NCI-H345 treated with DMSO at 0.1 percent for 48 hours (cell line): Measurements from ENCODE around the gene GARIN5B.

Experiments used
- DNase-seq: peaks from one replicate; lab custom pipeline; 2025; ENCODE audit not compliant: unreplicated experiment; lab: John Stamatoyannopoulos, UW

Gene GARIN5B

GRCh38 chr19:55389386-55390317 is 26.6 kb upstream of the GARIN5B start:
- DNase-seq, result no peak

- DNase-seq, result no peak
Observed at GRCh38 chr19:55387736-55388497, 24.9 kb upstream of the GARIN5B start.

- no peak for DNase-seq
Observed at GRCh38 chr19:55386493-55386971, 23.5 kb upstream of the GARIN5B start.

GRCh38 chr19:55385724-55386492 is 22.8 kb upstream of the GARIN5B start, which contains the start of gene RPL28:
TSS of gene RPL28 (plus strand) at chr19:55385932. CDS start at chr19:55386358, 426 bp downstream.
- DNase-seq, result peak; percentile 90

- DNase-seq, result peak; percentile 90
Observed at GRCh38 chr19:55384920-55385723, 22.1 kb upstream of the GARIN5B start.

- DNase-seq, result no peak
Observed at GRCh38 chr19:55384131-55384919, 21.3 kb upstream of the GARIN5B start, which contains the start of gene TMEM238. TSS of gene TMEM238 (minus strand) at chr19:55384292. CDS start at chr19:55384259, 33 bp downstream.

GRCh38 chr19:55383279-55384130 is 20.4 kb upstream of the GARIN5B start:
- no peak for DNase-seq

GRCh38 chr19:55382522-55383054 is 19.5 kb upstream of the GARIN5B start:
- DNase-seq, result no peak

GRCh38 chr19:55382013-55382412 is 19.0 kb upstream of the GARIN5B start:
- no peak for DNase-seq

GRCh38 chr19:55379174-55379573 is 16.1 kb upstream of the GARIN5B start:
- no peak for DNase-seq

GRCh38 chr19:55377356-55378131 is 14.5 kb upstream of the GARIN5B start:
- no peak for DNase-seq

GRCh38 chr19:55376241-55376933 is 13.3 kb upstream of the GARIN5B start, which contains the start of gene TMEM190:
TSS of gene TMEM190 (plus strand) at chr19:55376826. CDS start at chr19:55376854, 28 bp downstream.
- DNase-seq, result no peak

GRCh38 chr19:55373993-55374757 is 11.1 kb upstream of the GARIN5B start:
- DNase-seq, result no peak

GRCh38 chr19:55373306-55373992 is 10.4 kb upstream of the GARIN5B start:
- DNase-seq, result no peak
